CD8-positive, alpha-beta memory T cell (primary cell): ENCODE results near the gene KRTAP9-7. TPM values are rescaled to one million over a fixed set of nuclear protein-coding genes. Genes with fewer than 3 reads are reported as not detected.
"Not testable (repeated sequence)": the region's sequence is repeated elsewhere in the genome, so short reads cannot be mapped to it uniquely, and the experiment has no call there.

ENCODE experiments used
- CTCF ChIA-PET: fragments of 350-600 bp; sonication (Branson Sonifier 250); formaldehyde crosslinking; loops from one replicate; lab custom pipeline; 2021; ENCODE audit warnings: antibody characterized with exemption; lab: Charles Lee
- POLR2A ChIA-PET: fragments of 350-600 bp; sonication (Branson Sonifier 250); formaldehyde crosslinking; loops from one replicate; lab custom pipeline; 2021; ENCODE audit warnings: antibody characterized with exemption; lab: Charles Lee
- DNase-seq, 5 donors: peaks; one replicate each; pipeline versions ENCODE4 v3.0.0 to v3.0.0-alpha.2; 2020 to 2022; ENCODE audit warnings: mixed read lengths in 1 of 5
- H3K27ac ChIP-seq: one replicate; pipeline ENCODE4 v1.7.0; 2013; ENCODE audit warnings: low read depth, mild to moderate bottlenecking, low read length, moderate library complexity
- H3K27me3 ChIP-seq: 2 replicates; pipeline ENCODE4 v1.7.0; 2013; ENCODE audit warnings: low read length, mild to moderate bottlenecking; ENCODE audit not compliant: insufficient read depth, poor library complexity, severe bottlenecking
- H3K36me3 ChIP-seq: 2 replicates; pipeline ENCODE4 v1.7.0; 2013; ENCODE audit warnings: mild to moderate bottlenecking, low read length, moderate library complexity; ENCODE audit not compliant: insufficient read depth
- H3K4me1 ChIP-seq: 2 replicates; pipeline ENCODE4 v1.7.0; 2013; ENCODE audit warnings: mild to moderate bottlenecking, low read length, moderate library complexity; ENCODE audit not compliant: insufficient read depth
- H3K4me3 ChIP-seq: 2 replicates; pipeline ENCODE4 v1.7.0; 2013; ENCODE audit warnings: mild to moderate bottlenecking, low read length
- H3K9me3 ChIP-seq: 2 replicates; pipeline ENCODE4 v1.7.0; 2013; ENCODE audit warnings: mild to moderate bottlenecking, low read length
- H3K27ac Mint-ChIP-seq, 8 donors: one replicate each; pipeline ENCODE4 v1.8.0; 2020 to 2021; ENCODE audit warnings: mixed read lengths in 8 of 8, mild to moderate bottlenecking in 6 of 8, inconsistent platforms in 3 of 8, moderate library complexity in 3 of 8
- H3K27me3 Mint-ChIP-seq, 2 donors: one replicate each; pipeline ENCODE4 v1.8.0; 2020 to 2021; ENCODE audit warnings: mixed read lengths in 2 of 2, mild to moderate bottlenecking in 1 of 2, moderate library complexity in 1 of 2
- H3K36me3 Mint-ChIP-seq, 3 donors: one replicate each; pipeline ENCODE4 v1.8.0; 2020 to 2021; ENCODE audit warnings: mixed read lengths in 3 of 3, inconsistent platforms in 1 of 3, mild to moderate bottlenecking in 1 of 3
- H3K4me1 Mint-ChIP-seq, 3 donors: one replicate each; pipeline ENCODE4 v1.8.0; 2020 to 2021; ENCODE audit warnings: mixed read lengths in 3 of 3, inconsistent platforms in 1 of 3, mild to moderate bottlenecking in 1 of 3
- H3K4me3 Mint-ChIP-seq, 7 donors: one replicate each; pipeline ENCODE4 v1.8.0; 2020 to 2021; ENCODE audit warnings: mixed read lengths in 7 of 7, mild to moderate bottlenecking in 6 of 7, moderate library complexity in 4 of 7, inconsistent platforms in 2 of 7
- H3K9me3 Mint-ChIP-seq, 5 donors: one replicate each; pipeline ENCODE4 v1.8.0; 2020 to 2022; ENCODE audit warnings: mixed read lengths in 5 of 5, mild to moderate bottlenecking in 3 of 5, moderate library complexity in 2 of 5, inconsistent platforms in 1 of 5
- polyA plus RNA-seq: library from polyadenylated mRNA; unstranded; fragments of 300-500 nt; fragmentation: Illumina TruSeq; gene quantifications from one replicate; pipeline ENCODE4 v1.2.3, GENCODE V29; 2021
- total RNA-seq, 2 experiments: library from RNA; stranded (reverse); gene quantifications; one replicate each; pipeline ENCODE4 v1.2.3, GENCODE V29; 2021

KRTAP9-7 gene
- total and polyA plus RNA-seq, 3 experiments from 2014 or later: not detected

DNA sequence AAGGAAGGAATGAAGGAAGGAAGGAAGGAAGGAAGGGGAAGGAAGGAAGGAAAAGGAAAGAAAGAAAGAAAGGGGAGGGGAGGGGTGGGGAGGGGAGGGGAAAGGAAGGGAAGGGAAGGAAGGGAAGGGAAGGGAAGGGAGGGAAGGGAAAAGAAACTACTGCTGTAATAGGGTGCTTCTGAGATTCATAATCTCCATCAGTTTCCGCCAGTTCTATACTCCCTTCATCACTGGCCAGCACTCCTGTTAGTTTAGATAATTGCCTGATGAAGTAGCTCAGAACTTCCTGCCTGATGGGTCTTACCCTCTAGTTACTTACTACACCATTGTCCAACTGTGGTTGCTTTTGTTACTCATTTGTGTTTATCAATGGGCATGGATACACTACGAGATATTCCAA lies 12.3 kb upstream of the KRTAP9-7 start:
- ChIA-PET POLR2A (no interaction called here), CTCF (no interaction called here)
- Mint-ChIP-seq H3K9me3 (no peaks in the 10 kb centered on the region), H3K36me3 (peaks cover 0 to 7% (median 0%) of the 10 kb centered on the region in 3 donors), H3K4me1 (peaks cover 11 to 16% (median 14%) of the 10 kb centered on the region in 3 donors), H3K27me3 (peaks cover 26 to 47% of the 10 kb centered on the region in 2 donors), H3K27ac (no peak overlapping the region), H3K4me3 (no peak overlapping the region)
- Histone ChIP-seq H3K4me3 (no peak overlapping the region), H3K27me3 (no peaks in the 10 kb centered on the region), H3K27ac (no peak overlapping the region), H3K4me1 (no peaks in the 10 kb centered on the region), H3K9me3 (no peaks in the 10 kb centered on the region), H3K36me3 (no peaks in the 10 kb centered on the region)
- no peak for DNase-seq

- DNase-seq: no peak
- CTCF ChIA-PET: no interaction called here
- H3K27me3 Mint-ChIP-seq: peaks cover 26 to 33% of the 10 kb centered on the region in 2 donors
These were observed 10.9 kb upstream of the KRTAP9-7 start for GRCh38 chr17:41264599-41264998.

GRCh38 chr17:41265078-41265477 lies 10.4 kb upstream of the KRTAP9-7 start, which contains the start of gene KRTAP9-6:
Gene KRTAP9-6, plus strand, starts transcription at chr17:41265378. Its CDS starts 0 bp downstream, at chr17:41265378.
- Mint-ChIP-seq H3K9me3 (no peaks in the 10 kb centered on the region), H3K36me3 (peaks cover 0 to 7% (median 0%) of the 10 kb centered on the region in 3 donors), H3K4me3 (no peak within 1 kb of the TSS), H3K27me3 (peaks cover 24 to 28% of the 10 kb centered on the region in 2 donors), H3K4me1 (peaks cover 11 to 16% (median 14%) of the 10 kb centered on the region in 3 donors), H3K27ac (no peak within 1 kb of the TSS)
- Histone ChIP-seq H3K27me3 (no peaks in the 10 kb centered on the region), H3K27ac (no peak within 1 kb of the TSS), H3K36me3 (no peaks in the 10 kb centered on the region), H3K4me3 (no peak within 1 kb of the TSS), H3K9me3 (no peaks in the 10 kb centered on the region), H3K4me1 (no peaks in the 10 kb centered on the region)
- CTCF ChIA-PET: no interaction called here
- POLR2A ChIA-PET: no interaction called here
- no peak for DNase-seq

More at GRCh38 chr17:41264599-41264998, 10.9 kb upstream of the KRTAP9-7 start:
- Mint-ChIP-seq H3K4me3 (no peak overlapping the region), H3K9me3 (no peaks in the 10 kb centered on the region), H3K36me3 (peaks cover 0 to 7% (median 0%) of the 10 kb centered on the region in 3 donors), H3K4me1 (peaks cover 11 to 16% (median 14%) of the 10 kb centered on the region in 3 donors), H3K27ac (no peak overlapping the region)
- Histone ChIP-seq H3K4me3 (no peak overlapping the region), H3K4me1 (no peaks in the 10 kb centered on the region), H3K36me3 (no peaks in the 10 kb centered on the region), H3K27ac (no peak overlapping the region), H3K9me3 (no peaks in the 10 kb centered on the region), H3K27me3 (no peaks in the 10 kb centered on the region)
- POLR2A ChIA-PET: no interaction called here

DNA sequence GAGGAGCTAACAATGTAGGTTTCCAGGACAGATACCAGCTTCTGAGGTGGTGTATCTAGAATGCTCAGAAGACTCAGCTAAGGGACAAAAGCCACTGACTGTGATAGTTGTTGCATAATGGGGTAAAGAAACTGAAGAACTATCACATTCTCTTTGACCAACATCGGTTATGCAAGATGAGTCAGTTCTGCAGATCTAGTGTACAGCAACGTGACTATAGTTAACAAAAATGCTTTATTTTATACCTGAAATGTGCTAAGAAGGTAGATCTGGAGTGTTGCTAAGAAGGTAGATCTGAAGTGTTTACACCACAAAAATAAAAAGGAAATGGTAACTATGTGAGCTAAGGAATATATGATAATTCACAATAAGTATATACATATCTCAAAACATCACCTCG lies 7.8 kb upstream of the KRTAP9-7 start:
- no peaks in the 10 kb centered on the region for H3K4me1 ChIP-seq
- Mint-ChIP-seq H3K4me3 (no peak overlapping the region), H3K4me1 (peaks cover 0 to 3% (median 0%) of the 10 kb centered on the region in 3 donors), H3K27me3 (peaks cover 10 to 15% of the 10 kb centered on the region in 2 donors), H3K9me3 (no peaks in the 10 kb centered on the region), H3K36me3 (no peaks in the 10 kb centered on the region), H3K27ac (no peak overlapping the region)
- H3K9me3 ChIP-seq: no peaks in the 10 kb centered on the region
- H3K36me3 ChIP-seq: no peaks in the 10 kb centered on the region
- CTCF ChIA-PET: no interaction called here
- POLR2A ChIA-PET: no interaction called here
- H3K27ac ChIP-seq: no peak overlapping the region
- DNase-seq: no peak
- H3K27me3 ChIP-seq: no peaks in the 10 kb centered on the region
- H3K4me3 ChIP-seq: no peak overlapping the region

- H3K9me3 Mint-ChIP-seq, H3K27ac ChIP-seq, H3K4me1 ChIP-seq, H3K27ac Mint-ChIP-seq, H3K36me3 Mint-ChIP-seq, H3K27me3 ChIP-seq, POLR2A ChIA-PET, H3K4me3 Mint-ChIP-seq, H3K27me3 Mint-ChIP-seq, DNase-seq, H3K36me3 ChIP-seq, H3K4me3 ChIP-seq, H3K9me3 ChIP-seq, H3K4me1 Mint-ChIP-seq, CTCF ChIA-PET: not testable (repeated sequence)
These were observed 4.2 kb upstream of the KRTAP9-7 start for GRCh38 chr17:41271323-41271722.

DNA sequence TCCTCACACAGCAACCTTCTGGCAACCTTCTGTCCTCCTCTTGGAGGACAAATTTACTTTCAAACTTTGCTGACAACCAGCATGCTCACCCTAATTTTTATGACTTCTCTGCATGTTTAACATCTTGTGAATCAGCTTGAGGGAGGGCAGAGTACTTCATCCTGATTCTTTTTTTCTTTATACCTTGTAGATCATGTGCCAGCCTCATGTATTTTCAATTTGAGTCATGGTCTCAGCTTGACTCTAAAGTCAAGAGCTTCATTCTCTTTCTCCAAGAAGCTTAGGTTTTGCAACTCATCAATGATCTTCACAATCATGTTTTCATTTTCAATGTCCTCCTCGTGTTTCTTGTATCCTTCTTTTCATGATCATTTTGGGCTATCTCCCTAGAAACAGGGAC lies 3.6 kb upstream of the KRTAP9-7 start:
- no peak overlapping the region for H3K4me3 Mint-ChIP-seq
- CTCF ChIA-PET: no interaction called here

DNA sequence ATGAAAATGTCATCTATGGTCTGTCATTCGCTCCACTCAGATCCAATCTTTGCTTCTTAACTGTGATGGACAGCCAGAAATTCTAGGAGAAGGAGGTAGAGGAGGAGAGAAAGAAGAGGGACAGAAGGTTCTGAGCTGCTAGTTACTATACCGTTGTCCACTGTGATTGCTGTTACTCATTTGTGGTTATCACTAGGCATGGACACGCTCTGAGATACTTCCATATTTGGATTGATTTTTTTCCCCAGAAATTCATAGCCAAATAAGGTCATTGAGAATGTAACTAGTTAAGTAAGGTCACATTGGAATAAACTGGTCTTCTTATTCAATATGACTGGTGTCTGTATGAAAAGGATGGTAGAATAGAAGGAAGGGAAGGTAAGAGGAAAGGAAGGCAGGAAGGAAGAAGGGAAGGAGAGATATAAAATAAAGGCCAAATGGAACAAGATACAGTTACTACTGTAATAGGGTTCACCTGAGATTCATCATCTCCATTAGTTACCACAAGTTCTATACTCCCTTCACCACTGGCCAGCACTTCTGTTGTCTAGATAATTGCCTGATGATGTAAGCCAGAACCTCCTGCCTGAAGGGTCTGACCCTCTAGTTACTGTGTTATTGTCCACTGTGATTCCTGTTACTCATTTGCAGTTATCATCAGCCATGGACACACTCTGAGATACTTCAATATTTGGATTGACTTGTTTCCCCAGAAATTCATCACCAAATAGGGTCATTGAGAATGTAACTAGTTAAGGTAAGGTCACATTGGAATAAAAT lies 2.9 kb downstream of the KRTAP9-7 start:
- H3K27ac ChIP-seq: no peak overlapping the region
- POLR2A ChIA-PET: no interaction called here
- no peaks in the 10 kb centered on the region for H3K9me3 ChIP-seq
- Mint-ChIP-seq H3K4me1 (no peaks in the 10 kb centered on the region), H3K9me3 (peaks cover 0 to 2% (median 0%) of the 10 kb centered on the region in 5 donors), H3K27me3 (peaks cover 8 to 54% of the 10 kb centered on the region in 2 donors), H3K27ac (no peak overlapping the region), H3K36me3 (peaks cover 0 to 3% (median 0%) of the 10 kb centered on the region in 3 donors), H3K4me3 (no peak overlapping the region)
- DNase-seq: no peak
- no peaks in the 10 kb centered on the region for H3K36me3 ChIP-seq
- H3K4me1 ChIP-seq: no peaks in the 10 kb centered on the region
- no peak overlapping the region for H3K4me3 ChIP-seq
- H3K27me3 ChIP-seq: no peaks in the 10 kb centered on the region
- CTCF ChIA-PET: no interaction called here

More for the DNA sequence above, 3.6 kb upstream of the KRTAP9-7 start:
- Mint-ChIP-seq H3K36me3 (no peaks in the 10 kb centered on the region), H3K27me3 (peaks cover 2 to 12% of the 10 kb centered on the region in 2 donors), H3K27ac (no peak overlapping the region), H3K4me1 (no peaks in the 10 kb centered on the region), H3K9me3 (no peaks in the 10 kb centered on the region)
- no peaks in the 10 kb centered on the region for H3K36me3 ChIP-seq
- POLR2A ChIA-PET: no interaction called here
- H3K27ac ChIP-seq: no peak overlapping the region
- H3K9me3 ChIP-seq: no peaks in the 10 kb centered on the region
- no peak for DNase-seq
- no peak overlapping the region for H3K4me3 ChIP-seq
- H3K27me3 ChIP-seq: no peaks in the 10 kb centered on the region
- H3K4me1 ChIP-seq: no peaks in the 10 kb centered on the region

GRCh38 chr17:41284043-41284442 lies 8.5 kb downstream of the KRTAP9-7 start:
- H3K4me1 Mint-ChIP-seq: peaks cover 4 to 8% (median 6%) of the 10 kb centered on the region in 3 donors
- Histone ChIP-seq H3K4me1 (no peaks in the 10 kb centered on the region), H3K36me3 (no peaks in the 10 kb centered on the region), H3K27ac (no peak overlapping the region), H3K4me3 (no peak overlapping the region), H3K9me3 (no peaks in the 10 kb centered on the region), H3K27me3 (no peaks in the 10 kb centered on the region)
- H3K27ac Mint-ChIP-seq: no peak overlapping the region
- peaks cover 0 to 2% (median 0%) of the 10 kb centered on the region in 5 donors for H3K9me3 Mint-ChIP-seq
- H3K27me3 Mint-ChIP-seq: peaks cover 6 to 31% of the 10 kb centered on the region in 2 donors
- H3K36me3 Mint-ChIP-seq: peaks cover 0 to 3% (median 0%) of the 10 kb centered on the region in 3 donors
- DNase-seq: no peak
- ChIA-PET CTCF (no interaction called here), POLR2A (no interaction called here)
- H3K4me3 Mint-ChIP-seq: no peak overlapping the region
